OCI-LY3 (cell line): ENCODE measurements around the gene CYSRT1.

ENCODE experiments used
- CTCF ChIP-seq: fragments of 200-600, 300-600 bp; sonication (generic); IDR thresholded peaks from 2 replicates; pipeline ENCODE4 v1.5.1; 2014; ENCODE audit warnings: antibody characterized with exemption, low read length, low read depth
- EZH2phosphoT487 ChIP-seq: fragments of 200-600 bp; shearing (Covaris generic); IDR thresholded peaks from 2 replicates; pipeline ENCODE4 v1.6.1; 2018; ENCODE audit warnings: antibody characterized with exemption, mixed run types, low read depth

- TF ChIP-seq CTCF (no peak), EZH2phosphoT487 (no peak)
Observed at GRCh38 chr9:137206602-137207001, 18.4 kb upstream of the CYSRT1 start.
